ENCODE data around the gene BNIP5.

GRCh38 chr6:36309203-36309602 is 27.5 kb downstream of the BNIP5 start:
- TF ChIP-seq CTCF (IDR thresholded peaks at IDR 0.05) (no peak), POLR2A (IDR thresholded peaks at IDR 0.05; ENCODE audit: low read depth) (no peak)

Measured in esophagus muscularis mucosa (tissue), 3 donors.